GM12878 (cell line): ENCODE data around the gene MPRIP. TPM values are rescaled to one million over a fixed set of nuclear protein-coding genes. Genes with fewer than 3 reads are reported as not detected.

Experiments used
- ATAC-seq: fragments of 200-7000 bp; cut with Tn5 transposase; 3 replicates; pipeline ENCODE4 v1.9.1; 2020; ENCODE audit warnings: mild to moderate bottlenecking, moderate library complexity
- BruUV-seq: library from RNA; stranded (reverse); fragments of 400-500 nt; replicated peaks from 2 replicates; lab custom pipeline; 2021; lab: Mats Ljungman, UMichigan
- CTCF ChIA-PET: fragments of 300-600 bp; sonication (Branson Sonifier 250); formaldehyde crosslinking; extraction: SDS; loops from one replicate; lab custom pipeline; 2021; ENCODE audit warnings: inconsistent platforms; lab: Yijun Ruan, JAX
- POLR2A ChIA-PET: fragments of 350-600 bp; formaldehyde crosslinking; extraction: SDS; loops from one replicate; lab custom pipeline; 2021; ENCODE audit warnings: inconsistent platforms; lab: Charles Lee
- RAD21 ChIA-PET: fragments of 300-600 bp; sonication (Branson Sonifier 250); formaldehyde crosslinking; loops from one replicate; lab custom pipeline; 2023; ENCODE audit warnings: antibody characterized with exemption; ENCODE audit not compliant: unreplicated experiment; lab: Charles Lee
- SMC1A ChIA-PET: fragments of 300-600 bp; sonication (Branson Sonifier 250); formaldehyde crosslinking; loops from one replicate; lab custom pipeline; 2023; ENCODE audit not compliant: unreplicated experiment, uncharacterized antibody; lab: Charles Lee
- DNase-seq: peaks from one replicate; pipeline ENCODE4 v3.0.0-alpha.2; 2011; ENCODE audit warnings: low read depth, low spot score
- FAIRE-seq: peaks from 3 replicates; lab custom pipeline; 2011; peaks lifted over from hg19 to GRCh38; lab: Jason Lieb, UNC
- H2AFZ ChIP-seq: 2 replicates; pipeline ENCODE4 v1.6.0; 2011; ENCODE audit warnings: low read depth, low read length, control low read depth; ENCODE audit not compliant: control insufficient read depth
- H3K27ac ChIP-seq: 2 replicates; pipeline ENCODE4 v1.5.1; 2011; ENCODE audit warnings: control low read depth; ENCODE audit not compliant: control insufficient read depth, insufficient read depth
- H3K27me3 ChIP-seq, 2 experiments: replicated peaks in 1 of 2; 2 replicates each; pipeline versions ENCODE4 v1.6.0 to v1.6.1; 2011; ENCODE audit warnings: low read length in 1 of 2; ENCODE audit not compliant: control insufficient read depth in 2 of 2, insufficient read depth in 2 of 2
- H3K36me3 ChIP-seq, 2 experiments: 2 replicates each; pipeline ENCODE4 v1.5.1; 2011; ENCODE audit warnings: low read length in 1 of 2; ENCODE audit not compliant: control insufficient read depth in 2 of 2, insufficient read depth in 2 of 2
- H3K4me1 ChIP-seq: 2 replicates; pipeline ENCODE4 v1.6.1; 2011; ENCODE audit warnings: mild to moderate bottlenecking, low read length, moderate library complexity, mixed read lengths; ENCODE audit not compliant: control insufficient read depth, insufficient read depth
- H3K4me2 ChIP-seq: 2 replicates; pipeline ENCODE4 v1.6.0; 2011; ENCODE audit warnings: control low read depth; ENCODE audit not compliant: control insufficient read depth, insufficient read depth
- H3K4me3 ChIP-seq: fragments of 200-600 bp; sonication (generic); 2 replicates; pipeline ENCODE4 v1.5.1; 2016
- H3K79me2 ChIP-seq: 2 replicates; pipeline ENCODE4 v1.6.0; 2011; ENCODE audit warnings: low read length; ENCODE audit not compliant: control insufficient read depth, insufficient read depth
- H3K9ac ChIP-seq: 2 replicates; pipeline ENCODE4 v1.8.0; 2011; ENCODE audit warnings: low read length, control low read depth, mixed read lengths; ENCODE audit not compliant: control insufficient read depth, insufficient read depth
- H3K9me3 ChIP-seq: replicated peaks from 3 replicates; pipeline ENCODE4 v1.5.1; 2011; ENCODE audit warnings: mild to moderate bottlenecking, low read length; ENCODE audit not compliant: control insufficient read depth, insufficient read depth
- H4K20me1 ChIP-seq: 2 replicates; pipeline ENCODE4 v1.6.0; 2011; ENCODE audit not compliant: control insufficient read depth, insufficient read depth
- RUNX3 ChIP-seq: IDR thresholded peaks from 2 replicates; pipeline ENCODE4 v1.6.1; 2012; ENCODE audit warnings: low read length, inconsistent platforms
- ZBTB33 ChIP-seq: fragments of 450-650 bp; IDR thresholded peaks from 2 replicates; pipeline ENCODE4 v1.6.1; 2017; ENCODE audit warnings: mild to moderate bottlenecking
- WGBS: methylation state at CpG from one replicate; pipeline ENCODE4 v1.1.6; 2016; ENCODE audit warnings: low lambda C conversion rate; ENCODE audit not compliant: insufficient replicate concordance, insufficient coverage; ENCODE audit errors: missing lambda C conversion rate; 5-methylcytosine and 5-hydroxymethylcytosine counted together
- in situ Hi-C: fragments of 300-500 bp; cut with MboI; formaldehyde crosslinking; loops from 9 replicates; pipeline ENCODE4 v1.14.3; 2018; ENCODE audit warnings: mixed read lengths
- intact Hi-C: fragments of 100-400 bp; cut with micrococcal nuclease; formaldehyde crosslinking; loops from one replicate; pipeline ENCODE4 v1.14.2; 2022; ENCODE audit not compliant: unreplicated experiment
- polyA plus RNA-seq, 11 experiments: library from polyadenylated mRNA; depleted of rRNA in 4 of 11; unstranded in 6 of 11; stranded (reverse) in 5 of 11; fragments of >200 nt; fragmentation: Nextera tagmentation in 4 of 11; fragmentation: Illumina TruSeq in 1 of 11; extraction: Ambion mirVana in 4 of 11; extraction: Trizol in 1 of 11; gene quantifications; 1 replicate in 1 of 11; 2 replicates in 10 of 11; pipeline versions ENCODE4 v1.2.1 to v1.2.3, GENCODE V29; 2011 to 2016; ENCODE audit warnings: inconsistent platforms in 2 of 11, missing spikeins in 2 of 11, low read depth in 1 of 11
- total RNA-seq, 4 experiments: library from RNA; depleted of rRNA in 3 of 4; stranded (reverse); fragments of >200 nt in 3 of 4; fragmentation: Illumina TruSeq in 1 of 4; extraction: Trizol in 1 of 4; gene quantifications; 2 replicates each; pipeline versions ENCODE4 v1.2.1 to v1.2.3, GENCODE V29; 2013 to 2021
- TF ChIP-seq, protein P1 (sequence below): IDR thresholded peaks from 2 replicates; pipeline ENCODE4 v1.6.1; 2012; ENCODE audit warnings: low read length, inconsistent platforms

Gene MPRIP
- total and polyA plus RNA-seq, 10 of the 15 experiments (the other 5 are each of a cell fraction or from before 2014, with no cell fraction given), result 16.5 to 168 (median 71.7) TPM

- peak; percentile 44; the same call in 1 of the 2 replicates for TF ChIP-seq RUNX3
- no peak for TF ChIP-seq ZBTB33
- TF ChIP-seq, protein P1, sequence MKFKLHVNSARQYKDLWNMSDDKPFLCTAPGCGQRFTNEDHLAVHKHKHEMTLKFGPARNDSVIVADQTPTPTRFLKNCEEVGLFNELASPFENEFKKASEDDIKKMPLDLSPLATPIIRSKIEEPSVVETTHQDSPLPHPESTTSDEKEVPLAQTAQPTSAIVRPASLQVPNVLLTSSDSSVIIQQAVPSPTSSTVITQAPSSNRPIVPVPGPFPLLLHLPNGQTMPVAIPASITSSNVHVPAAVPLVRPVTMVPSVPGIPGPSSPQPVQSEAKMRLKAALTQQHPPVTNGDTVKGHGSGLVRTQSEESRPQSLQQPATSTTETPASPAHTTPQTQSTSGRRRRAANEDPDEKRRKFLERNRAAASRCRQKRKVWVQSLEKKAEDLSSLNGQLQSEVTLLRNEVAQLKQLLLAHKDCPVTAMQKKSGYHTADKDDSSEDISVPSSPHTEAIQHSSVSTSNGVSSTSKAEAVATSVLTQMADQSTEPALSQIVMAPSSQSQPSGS, result 0 out of 2 replicates have a peak, but pooled peaks have one; percentile 14
- TF ChIP-seq, all 136 proteins: peak for 2
- in situ Hi-C loops (no loop called here), intact Hi-C loops (no loop called here)
- peaks cover 28% of the 10 kb centered on the region for H3K4me1 ChIP-seq
- H3K79me2 ChIP-seq, result no peaks in the 10 kb centered on the region
- no peaks in the 10 kb centered on the region for H3K9me3 ChIP-seq
- ChIA-PET SMC1A (no interaction called here), RAD21 (no interaction called here), POLR2A (no interaction called here), CTCF (no interaction called here)
- peaks cover 7 to 10% of the 10 kb centered on the region in 2 experiments; a peak in 3 of 4 replicates for H3K36me3 ChIP-seq
- no peak overlapping the region for H3K4me3 ChIP-seq
- H3K9ac ChIP-seq, result no peak overlapping the region
- H3K27ac ChIP-seq, result no peak overlapping the region
- WGBS, result 2% methylated on average over 3 of the region's 3 CpGs
- BruUV-seq, result no TSS peak
- DNase-seq (no peak), ATAC-seq (peak; percentile 60), FAIRE-seq (peak; percentile 62)
- no peaks in the 10 kb centered on the region for H3K27me3 ChIP-seq
- no peak overlapping the region for H2AFZ ChIP-seq
- H3K4me2 ChIP-seq, result no peak overlapping the region
- no peaks in the 10 kb centered on the region for H4K20me1 ChIP-seq
These were observed 143.8 kb downstream of the MPRIP start for GRCh38 chr17:17186051-17186450.
